ENCODE data around the gene CCM2L. TPM values are rescaled to one million over a fixed set of nuclear protein-coding genes. Genes with fewer than 3 reads are reported as not detected.
A peak's percentile ranks its signal among the peaks of the same experiment; 100 is the strongest.

Gene CCM2L
- total RNA-seq, 1 donor from 2014 or later, result not detected

GRCh38 chr20:32012159-32012688 lies 2.0 kb downstream of the CCM2L start:
- Mint-ChIP-seq H3K9me3 (ENCODE audit: low read depth) (no peaks in the 10 kb centered on the region), H3K4me1 (ENCODE audit: low read depth) (peaks cover 8% of the 10 kb centered on the region), H3K4me3 (ENCODE audit: unreplicated experiment) (no peak overlapping the region), H3K27ac (ENCODE audit: unreplicated experiment) (no peak overlapping the region), H3K36me3 (ENCODE audit: low read depth) (no peaks in the 10 kb centered on the region), H3K27me3 (ENCODE audit: low read depth) (peaks cover 39% of the 10 kb centered on the region)
- TF ChIP-seq CTCF (IDR thresholded peaks at IDR 0.05), result no peak
- peak; percentile 15 for DNase-seq (ENCODE audit: low spot score)

GRCh38 chr20:32013326-32013725 lies 3.1 kb downstream of the CCM2L start:
- Mint-ChIP-seq H3K27me3 (ENCODE audit: low read depth) (peaks cover 45% of the 10 kb centered on the region), H3K4me3 (ENCODE audit: unreplicated experiment) (no peak overlapping the region), H3K27ac (ENCODE audit: unreplicated experiment) (no peak overlapping the region), H3K9me3 (ENCODE audit: low read depth) (no peaks in the 10 kb centered on the region), H3K4me1 (ENCODE audit: low read depth) (peaks cover 6% of the 10 kb centered on the region), H3K36me3 (ENCODE audit: low read depth) (no peaks in the 10 kb centered on the region)
- TF ChIP-seq CTCF (IDR thresholded peaks at IDR 0.05), result no peak
- DNase-seq (ENCODE audit: low spot score), result no peak

- H3K4me3 Mint-ChIP-seq (ENCODE audit: unreplicated experiment), result peak overlapping the region; percentile 46
- peaks cover 18% of the 10 kb centered on the region for H3K4me1 Mint-ChIP-seq (ENCODE audit: low read depth)
- no peak overlapping the region for H3K27ac Mint-ChIP-seq (ENCODE audit: unreplicated experiment)
- TF ChIP-seq CTCF (IDR thresholded peaks at IDR 0.05), result no peak
- no peak for DNase-seq (ENCODE audit: low spot score)
- no peaks in the 10 kb centered on the region for H3K9me3 Mint-ChIP-seq (ENCODE audit: low read depth)
- H3K27me3 Mint-ChIP-seq (ENCODE audit: low read depth), result peaks cover 69% of the 10 kb centered on the region
- peaks cover 9% of the 10 kb centered on the region for H3K36me3 Mint-ChIP-seq (ENCODE audit: low read depth)
Observed at GRCh38 chr20:32017711-32018251, 7.5 kb downstream of the CCM2L start.

- no peak for DNase-seq (ENCODE audit: low spot score)
- H3K9me3 Mint-ChIP-seq (ENCODE audit: low read depth), result no peaks in the 10 kb centered on the region
- peaks cover 18% of the 10 kb centered on the region for H3K4me1 Mint-ChIP-seq (ENCODE audit: low read depth)
- H3K4me3 Mint-ChIP-seq (ENCODE audit: unreplicated experiment), result peak overlapping the region; percentile 78
- peaks cover 9% of the 10 kb centered on the region for H3K36me3 Mint-ChIP-seq (ENCODE audit: low read depth)
- peaks cover 76% of the 10 kb centered on the region for H3K27me3 Mint-ChIP-seq (ENCODE audit: low read depth)
- H3K27ac Mint-ChIP-seq (ENCODE audit: unreplicated experiment), result no peak overlapping the region
- no peak for TF ChIP-seq CTCF (IDR thresholded peaks at IDR 0.05)
Observed at GRCh38 chr20:32018269-32019155, 8.3 kb downstream of the CCM2L start.

GRCh38 chr20:32019156-32019510 lies 8.9 kb downstream of the CCM2L start:
- TF ChIP-seq CTCF (IDR thresholded peaks at IDR 0.05), result peak; percentile 57
- no peak overlapping the region for H3K27ac Mint-ChIP-seq (ENCODE audit: unreplicated experiment)
- peaks cover 82% of the 10 kb centered on the region for H3K27me3 Mint-ChIP-seq (ENCODE audit: low read depth)

More at GRCh38 chr20:32019156-32019510, 8.9 kb downstream of the CCM2L start:
- Mint-ChIP-seq H3K4me1 (ENCODE audit: low read depth) (peaks cover 18% of the 10 kb centered on the region), H3K36me3 (ENCODE audit: low read depth) (peaks cover 9% of the 10 kb centered on the region), H3K4me3 (ENCODE audit: unreplicated experiment) (peak overlapping the region; percentile 70), H3K9me3 (ENCODE audit: low read depth) (no peaks in the 10 kb centered on the region)
- no peak for DNase-seq (ENCODE audit: low spot score)

Measured in chondrocyte (in vitro differentiated cells).